C4-2B (cell line): ENCODE results near the gene PDCD2L.
A peak's percentile ranks its signal among the peaks of the same experiment; 100 is the strongest.

Experiments used
- H3K27ac ChIP-seq: fragments of 450-650 bp; 2 replicates; pipeline ENCODE4 v1.5.1; 2017
- CTCF ChIP-seq: fragments of 450-650 bp; conservative IDR thresholded peaks from 2 replicates; pipeline ENCODE4 v1.5.1; 2017; ENCODE audit warnings: mild to moderate bottlenecking
- ZFX ChIP-seq: fragments of 450-650 bp; IDR thresholded peaks from 2 replicates; pipeline ENCODE4 v1.6.1; 2017

PDCD2L gene

GRCh38 chr19:34360354-34360909 lies 43.8 kb upstream of the PDCD2L start:
- TF ChIP-seq CTCF (no peak), ZFX (no peak)
- H3K27ac ChIP-seq: peak overlapping the region; percentile 90

GRCh38 chr19:34362679-34363069 lies 41.5 kb upstream of the PDCD2L start:
- TF ChIP-seq ZFX (no peak), CTCF (no peak)
- H3K27ac ChIP-seq: no peak overlapping the region

- TF ChIP-seq CTCF (no peak), ZFX (no peak)
- H3K27ac ChIP-seq: no peak overlapping the region
These were observed 41.1 kb upstream of the PDCD2L start for GRCh38 chr19:34363094-34363493.

- peak overlapping the region; percentile 98 for H3K27ac ChIP-seq
- TF ChIP-seq CTCF (no peak), ZFX (no peak)
These were observed 40.3 kb upstream of the PDCD2L start for GRCh38 chr19:34363930-34364329.

GRCh38 chr19:34364462-34364829 lies 39.8 kb upstream of the PDCD2L start:
- no peak for TF ChIP-seq CTCF
- TF ChIP-seq ZFX: no peak
- H3K27ac ChIP-seq: peak overlapping the region; percentile 98

- TF ChIP-seq CTCF (no peak), ZFX (peak; percentile 71)
- H3K27ac ChIP-seq: peak within 1 kb of the TSS; percentile 98
These were observed 39.3 kb upstream of the PDCD2L start, which contains the start of gene GPI for GRCh38 chr19:34364830-34365462. GPI (plus strand) TSS chr19:34365196; CDS start chr19:34365267, 71 bp downstream.

GRCh38 chr19:34365463-34366401 lies 38.5 kb upstream of the PDCD2L start:
- peak overlapping the region; percentile 98 for H3K27ac ChIP-seq
- TF ChIP-seq ZFX: peak; percentile 56; the same call in 1 of the 2 replicates
- no peak for TF ChIP-seq CTCF
